ENCODE data around the gene BMF. TPM values are rescaled to one million over a fixed set of nuclear protein-coding genes. Genes with fewer than 3 reads are reported as not detected.

The BMF gene
- total and polyA plus RNA-seq, 2 donors (not counting 3 experiments of a cell fraction or from before 2014, with no cell fraction given): 8.6 to 9.8 TPM

GRCh38 chr15:40064231-40064894, 44.3 kb downstream of the BMF start:
- no TSS peak for BruUV-seq (replicated peaks)
- intact Hi-C loops (cut with micrococcal nuclease) (loop anchor here (1.0 kb wide), 1 partner anchor 17 kb away; no protein-coding TSS in a partner anchor), dilution Hi-C loops (cut with MboI; ENCODE audit: extremely low pct_ligation_motif_present, low sequenced_read_pairs) (no loop called here)
- no peaks in the 10 kb centered on the region for H3K79me2 ChIP-seq (ENCODE audit: control insufficient read depth, insufficient read depth, low read length)
- no peaks in the 10 kb centered on the region for H3K27me3 ChIP-seq (ENCODE audit: control insufficient read depth in 2 of 2, insufficient read depth in 2 of 2, low read length in 2 of 2)
- FAIRE-seq (peak; percentile 76), DNase-seq (ENCODE audit: low read depth, low spot score) (peak; percentile 51)
- no peak overlapping the region for H3K4me3 ChIP-seq (replicated peaks in 1 of 3; ENCODE audit: insufficient read depth in 1 of 3, low read depth in 1 of 3, low read length in 3 of 3)
- H3K36me3 ChIP-seq (ENCODE audit: control insufficient read depth in 2 of 2, extremely low read depth in 1 of 2, insufficient read depth in 2 of 2, low read length in 2 of 2): no peaks in the 10 kb centered on the region
- H2AFZ ChIP-seq (ENCODE audit: low read depth, low read length): no peak overlapping the region
- no peaks in the 10 kb centered on the region for H3K9me3 ChIP-seq (replicated peaks; ENCODE audit: control insufficient read depth, insufficient read depth, low read length)
- H3K9ac ChIP-seq (replicated peaks; ENCODE audit: extremely low read depth, insufficient read depth, low read length): peak overlapping the region; percentile 12
- POLR2A ChIA-PET: no interaction called here
- CTCF ChIA-PET: interaction anchor here (0.7 to 1.0 kb wide), 3 partner anchors 17 to 42 kb away, joined by 3 read pairs; no protein-coding TSS in a partner anchor
- H3K4me1 ChIP-seq (ENCODE audit: control insufficient read depth, extremely low read depth, insufficient read depth, low read length): peaks cover 22% of the 10 kb centered on the region
- H3K27ac ChIP-seq (ENCODE audit: insufficient read depth, low read depth, low read length): peak overlapping the region; percentile 77
- peak overlapping the region; percentile 27 for H3K4me2 ChIP-seq (ENCODE audit: insufficient read depth, low read length)
- H4K20me1 ChIP-seq (replicated peaks; ENCODE audit: control insufficient read depth, extremely low read depth, insufficient read depth, low read length): no peaks in the 10 kb centered on the region
- no peaks in the 10 kb centered on the region for H3K9me1 ChIP-seq (replicated peaks; ENCODE audit: control insufficient read depth, extremely low read depth, insufficient read depth, low read length)
- no peak for TF ChIP-seq MYC (IDR thresholded peaks at IDR 0.05; ENCODE audit: low read depth, low read length)
- TF ChIP-seq JUN (IDR thresholded peaks at IDR 0.05; ENCODE audit: borderline replicate concordance, insufficient read depth, insufficient read length, low read depth): peak; percentile 49

- TF ChIP-seq MAX (IDR thresholded peaks at IDR 0.05; ENCODE audit: insufficient read depth, insufficient read length) (no peak), POLR2A (IDR thresholded peaks at IDR 0.05; ENCODE audit: low read depth, low read length) (no peak), FOS (IDR thresholded peaks at IDR 0.05; ENCODE audit: borderline replicate concordance, insufficient read depth, low read length) (no peak), GATA2 (IDR thresholded peaks at IDR 0.05; ENCODE audit: insufficient read depth, insufficient read length, low read depth, low read length) (no peak), CTCF (IDR thresholded peaks at IDR 0.05; ENCODE audit: extremely low read depth in 1 of 2, insufficient read depth in 1 of 2, low read depth in 1 of 2, low read length in 2 of 2) (no peak), MYC (IDR thresholded peaks at IDR 0.05; ENCODE audit: low read depth, low read length) (no peak), POLR2AphosphoS5 (IDR thresholded peaks at IDR 0.05; ENCODE audit: insufficient read depth, low read depth, low read length) (no peak), EZH2 (IDR thresholded peaks at IDR 0.05; ENCODE audit: borderline replicate concordance, low read depth, low read length, severe bottlenecking) (no peak), JUN (IDR thresholded peaks at IDR 0.05; ENCODE audit: borderline replicate concordance, insufficient read depth, insufficient read length, low read depth) (no peak)
- BruUV-seq (replicated peaks): TSS peak; percentile 28
- intact Hi-C loops (cut with micrococcal nuclease): loop anchor here (1.0 kb wide), 1 partner anchor 16 kb away; no protein-coding TSS in a partner anchor
Observed at GRCh38 chr15:40063563-40064011, 45.1 kb downstream of the BMF start.

More at GRCh38 chr15:40063563-40064011, 45.1 kb downstream of the BMF start:
- Histone ChIP-seq H3K4me3 (replicated peaks in 1 of 3; ENCODE audit: insufficient read depth in 1 of 3, low read depth in 1 of 3, low read length in 3 of 3) (no peak overlapping the region), H3K9ac (replicated peaks; ENCODE audit: extremely low read depth, insufficient read depth, low read length) (no peak overlapping the region), H3K4me1 (ENCODE audit: control insufficient read depth, extremely low read depth, insufficient read depth, low read length) (peaks cover 17% of the 10 kb centered on the region), H3K4me2 (ENCODE audit: insufficient read depth, low read length) (no peak overlapping the region), H3K27ac (ENCODE audit: insufficient read depth, low read depth, low read length) (peak overlapping the region; percentile 67), H3K79me2 (ENCODE audit: control insufficient read depth, insufficient read depth, low read length) (no peaks in the 10 kb centered on the region), H3K36me3 (ENCODE audit: control insufficient read depth in 2 of 2, extremely low read depth in 1 of 2, insufficient read depth in 2 of 2, low read length in 2 of 2) (no peaks in the 10 kb centered on the region), H3K9me3 (replicated peaks; ENCODE audit: control insufficient read depth, insufficient read depth, low read length) (no peaks in the 10 kb centered on the region), H4K20me1 (replicated peaks; ENCODE audit: control insufficient read depth, extremely low read depth, insufficient read depth, low read length) (no peaks in the 10 kb centered on the region), H3K9me1 (replicated peaks; ENCODE audit: control insufficient read depth, extremely low read depth, insufficient read depth, low read length) (no peaks in the 10 kb centered on the region), H2AFZ (ENCODE audit: low read depth, low read length) (no peak overlapping the region), H3K27me3 (ENCODE audit: control insufficient read depth in 2 of 2, insufficient read depth in 2 of 2, low read length in 2 of 2) (no peaks in the 10 kb centered on the region)
- DNase-seq (ENCODE audit: low read depth, low spot score): no peak
- dilution Hi-C loops (cut with MboI; ENCODE audit: extremely low pct_ligation_motif_present, low sequenced_read_pairs): no loop called here
- ChIA-PET CTCF (interaction anchor here (1.0 kb wide), 1 partner anchor 17 kb away, joined by 3 read pairs; no protein-coding TSS in a partner anchor), POLR2A (no interaction called here)
- FAIRE-seq: no peak

Data from endothelial cell of umbilical vein (primary cell).